Ecto neural progenitor cell (in vitro differentiated cells): ENCODE results near the gene GCN1.

Experiments
- DNase-seq: peaks from one replicate; pipeline ENCODE4 v3.0.0-alpha.2; 2018; ENCODE audit warnings: low spot score

The GCN1 gene

DNA sequence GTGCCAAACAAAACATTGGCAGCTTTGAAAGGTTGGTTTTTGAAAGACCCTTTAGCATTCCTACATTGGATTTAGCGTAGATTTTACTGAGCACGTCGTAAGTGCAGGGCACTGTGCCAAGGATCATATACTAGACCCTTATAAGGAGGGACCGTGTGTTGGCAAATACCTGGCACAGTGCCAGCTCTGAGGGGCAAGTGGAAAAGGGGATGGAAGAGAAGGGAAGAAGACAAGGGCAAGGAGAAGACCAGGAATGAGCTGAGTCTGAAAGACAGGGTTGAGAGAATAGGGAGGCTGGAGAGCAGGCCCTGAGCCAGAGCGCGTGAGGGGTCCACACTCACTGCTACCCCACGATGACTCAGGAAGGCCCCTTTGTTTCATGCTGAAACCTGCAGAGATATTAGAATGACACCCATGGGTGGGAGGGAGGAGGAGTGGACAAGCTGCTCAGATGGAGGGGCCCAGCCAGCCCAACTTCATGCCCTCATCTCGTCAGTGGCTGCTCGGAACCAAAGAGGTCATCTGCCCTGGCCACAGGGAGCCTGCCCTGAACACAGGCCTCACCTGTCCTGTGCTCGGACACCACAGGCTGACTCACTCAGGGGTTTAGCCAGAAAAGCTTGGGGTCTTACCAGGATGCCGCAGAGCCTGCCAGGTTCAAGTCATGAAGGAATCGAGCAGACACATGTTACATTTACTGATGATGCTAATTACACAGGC, 103.0 kb downstream of the GCN1 start:
- no peak for DNase-seq

DNA sequence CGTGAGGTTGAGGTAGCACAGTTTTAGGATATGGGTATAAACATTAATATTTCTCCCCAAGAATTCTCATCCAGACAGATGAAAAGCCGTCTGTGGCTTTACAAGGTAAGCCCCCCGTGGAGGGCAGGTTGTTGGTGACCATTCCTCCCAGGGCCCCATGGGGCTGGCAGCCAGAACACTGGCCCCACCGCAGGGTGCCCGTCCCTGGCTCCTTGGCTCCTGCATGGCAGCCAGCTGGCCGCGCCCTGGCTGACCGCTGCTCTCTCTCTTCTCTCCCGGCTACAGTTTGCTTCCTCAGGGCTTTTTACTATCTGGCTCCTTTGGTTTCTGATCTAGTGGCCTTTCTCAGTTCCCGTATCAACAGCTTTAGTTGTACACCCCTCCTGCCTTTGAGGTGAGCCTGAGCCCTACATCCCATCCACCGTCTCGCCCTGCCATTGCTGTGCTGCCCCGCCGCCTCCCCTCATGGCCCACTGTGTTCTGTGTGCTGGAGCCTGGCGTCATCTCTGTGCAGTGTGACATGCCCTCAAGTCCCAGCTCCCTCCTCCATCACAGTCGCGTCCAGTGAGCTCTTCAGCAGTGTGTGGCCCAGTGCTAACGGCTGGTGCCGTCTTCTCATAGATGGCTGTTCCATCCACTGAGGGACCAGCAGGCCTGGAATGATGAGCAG, 103.8 kb downstream of the GCN1 start:
- no peak for DNase-seq

DNA sequence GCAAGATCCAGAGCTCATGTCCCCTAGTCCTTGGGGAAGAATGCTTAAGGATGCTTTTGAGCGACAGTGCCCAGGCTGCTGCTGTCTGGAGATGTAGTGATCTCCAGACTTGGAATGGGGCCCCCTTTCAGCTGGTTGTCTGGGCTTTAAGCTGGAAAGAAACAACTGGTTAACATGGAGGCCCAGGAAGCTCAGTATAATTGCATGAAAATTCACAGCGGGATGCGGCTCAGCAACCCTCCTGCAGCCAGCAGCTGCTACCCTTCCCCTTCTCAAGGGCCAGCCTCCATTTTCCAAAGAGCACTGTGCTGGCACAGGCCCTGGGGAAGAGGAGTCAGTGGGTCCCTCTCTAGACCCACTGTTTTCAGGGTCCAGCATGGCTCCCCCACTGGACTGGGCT, 104.3 kb downstream of the GCN1 start:
- no peak for DNase-seq

DNA sequence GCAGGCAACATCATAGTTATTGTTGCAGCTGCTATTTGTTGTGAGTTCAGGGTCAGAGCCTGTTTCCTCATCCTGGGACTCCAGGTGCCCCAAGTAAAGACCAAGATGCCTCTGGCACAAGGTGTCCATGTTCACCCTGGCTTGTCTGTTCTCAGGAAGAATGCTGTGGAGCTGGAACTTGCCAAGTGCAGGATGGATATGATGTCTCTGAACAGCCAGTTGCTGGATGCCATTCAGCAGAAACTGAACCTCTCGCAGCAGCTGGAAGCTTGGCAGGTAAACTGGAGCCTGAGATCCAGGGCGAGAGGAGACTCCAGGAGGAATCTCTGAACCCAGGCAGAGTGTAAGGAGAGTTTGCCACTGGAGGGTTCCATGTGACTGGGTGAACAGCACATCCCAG, 104.7 kb downstream of the GCN1 start:
- DNase-seq: no peak

GRCh38 chr12:120089105-120089504, 105.4 kb downstream of the GCN1 start:
- DNase-seq: no peak

DNA sequence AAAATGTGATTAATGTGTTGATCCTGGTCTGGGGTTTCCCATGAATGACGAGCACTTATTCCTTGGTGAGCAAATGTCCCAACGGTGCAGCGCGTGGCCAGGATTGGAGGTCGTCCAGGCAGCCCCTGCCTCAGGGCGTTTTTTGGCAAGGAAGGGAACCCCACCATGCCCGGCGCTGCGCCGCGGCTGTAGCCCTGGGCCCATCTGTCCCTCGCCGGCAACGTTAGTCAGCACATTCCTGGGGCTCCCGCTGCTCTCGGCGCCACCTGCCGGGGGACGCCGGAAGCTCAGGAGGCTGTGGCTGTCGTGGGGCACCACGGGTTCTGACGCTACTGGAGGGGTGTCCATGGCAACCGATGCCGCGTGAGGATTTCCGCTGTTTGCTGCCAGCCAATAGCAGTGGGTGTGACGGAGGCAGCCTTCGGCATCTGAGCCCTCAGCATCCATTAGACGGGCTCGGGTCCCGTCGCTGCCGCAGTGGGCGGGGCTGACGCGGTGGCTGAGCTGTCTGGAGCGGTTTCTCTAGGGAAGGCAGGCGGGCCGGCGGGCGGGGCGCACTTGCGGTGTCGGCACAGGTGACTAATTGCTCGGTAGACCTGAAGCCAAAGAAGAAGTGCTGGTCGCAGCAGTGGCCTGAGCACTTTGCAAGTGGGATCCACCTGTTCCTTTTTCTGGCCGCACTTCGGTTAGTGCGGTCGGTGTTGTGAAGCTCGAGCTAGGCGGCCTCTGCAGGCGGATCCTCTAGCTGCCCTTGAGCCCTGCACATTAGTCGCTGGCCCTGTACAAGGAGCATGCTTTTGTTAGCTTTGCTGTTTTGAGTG, 107.5 kb downstream of the GCN1 start:
- DNase-seq: peak; percentile 100

GRCh38 chr12:120085920-120086645, 108.4 kb downstream of the GCN1 start:
- DNase-seq: no peak

DNA sequence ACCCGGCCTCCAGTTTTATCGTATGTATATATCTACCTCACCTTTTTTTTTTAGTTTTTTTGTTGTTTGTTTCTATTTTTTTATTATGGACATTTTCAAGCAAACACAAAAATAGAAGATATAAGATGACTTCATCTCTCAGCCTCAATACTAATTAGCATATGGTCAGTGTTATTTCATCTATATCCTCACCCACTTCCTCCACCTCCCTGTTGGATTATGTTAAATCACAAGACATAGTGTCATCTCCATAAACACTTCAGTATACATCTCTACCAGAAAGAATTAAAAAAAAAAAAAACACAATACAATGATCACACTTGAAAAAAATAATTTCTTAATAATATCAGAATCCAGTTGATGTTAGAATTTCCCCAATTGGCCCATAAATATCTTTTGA, 112.9 kb downstream of the GCN1 start:
- no peak for DNase-seq

DNA sequence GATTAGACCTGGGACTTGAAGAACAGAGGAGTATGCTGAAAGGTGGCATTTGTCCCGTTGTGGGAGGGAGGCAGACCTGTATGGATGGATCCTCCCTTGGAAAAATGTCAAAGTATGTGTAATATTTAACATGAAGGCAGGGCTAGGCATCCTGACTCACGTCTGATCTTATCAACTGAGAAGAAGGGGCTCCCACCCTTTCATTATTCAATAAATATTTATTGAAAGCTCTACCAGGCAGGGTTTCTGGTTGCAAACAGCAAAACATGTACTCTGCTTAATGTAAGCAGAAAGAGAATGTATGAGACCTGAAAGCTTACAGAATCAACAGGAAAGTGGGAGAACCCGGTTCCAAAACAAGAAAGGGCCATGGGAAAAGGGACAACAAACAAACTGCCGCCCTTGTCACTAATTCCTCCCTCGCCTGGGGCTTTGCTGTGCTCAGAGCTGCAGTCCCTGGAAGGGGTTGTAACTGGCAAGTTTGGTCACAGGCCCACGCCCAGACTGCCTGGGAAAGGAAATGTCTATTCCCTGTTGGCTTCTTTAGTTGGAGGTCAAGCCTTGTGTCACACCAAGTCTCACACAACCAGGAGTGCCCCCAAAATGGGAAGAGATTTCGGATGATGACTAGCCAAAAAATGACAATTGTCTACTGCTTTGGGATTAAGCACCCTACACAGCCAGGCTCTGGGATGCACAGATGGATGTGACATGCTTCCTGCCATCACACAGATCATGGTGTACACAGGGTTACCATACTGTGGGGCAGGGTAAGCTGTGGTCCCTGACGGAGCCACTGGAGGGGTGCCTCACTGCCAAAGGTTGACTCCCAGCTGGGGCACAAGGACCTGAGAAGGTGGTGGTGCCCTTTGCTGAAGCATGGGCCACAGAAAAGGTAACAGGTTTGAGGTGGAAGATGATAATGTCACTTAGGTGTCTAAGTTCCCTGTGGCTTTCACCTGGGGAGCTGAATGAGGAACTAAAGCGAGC, 114.8 kb downstream of the GCN1 start:
- no peak for DNase-seq

DNA sequence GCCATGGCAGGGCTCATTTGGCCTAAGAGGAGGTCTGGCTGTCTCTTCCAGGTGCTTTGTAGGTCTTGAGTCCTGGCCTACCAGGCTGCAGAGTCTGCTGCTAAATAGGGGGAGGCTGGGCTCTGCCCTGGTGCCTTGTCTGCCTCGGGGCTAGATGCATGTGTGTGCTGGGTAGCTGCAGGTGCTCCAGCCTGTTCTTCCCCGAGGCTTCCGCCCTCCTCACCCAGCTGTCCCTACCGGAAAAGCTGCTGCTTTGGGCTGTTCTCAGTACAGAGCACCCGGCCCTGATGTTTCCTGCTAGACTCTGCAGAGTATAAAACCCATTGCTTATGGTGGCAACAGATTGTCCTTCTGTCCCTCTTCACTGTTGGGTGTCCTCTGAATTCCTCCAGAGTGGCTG, 115.6 kb downstream of the GCN1 start:
- DNase-seq: no peak

DNA sequence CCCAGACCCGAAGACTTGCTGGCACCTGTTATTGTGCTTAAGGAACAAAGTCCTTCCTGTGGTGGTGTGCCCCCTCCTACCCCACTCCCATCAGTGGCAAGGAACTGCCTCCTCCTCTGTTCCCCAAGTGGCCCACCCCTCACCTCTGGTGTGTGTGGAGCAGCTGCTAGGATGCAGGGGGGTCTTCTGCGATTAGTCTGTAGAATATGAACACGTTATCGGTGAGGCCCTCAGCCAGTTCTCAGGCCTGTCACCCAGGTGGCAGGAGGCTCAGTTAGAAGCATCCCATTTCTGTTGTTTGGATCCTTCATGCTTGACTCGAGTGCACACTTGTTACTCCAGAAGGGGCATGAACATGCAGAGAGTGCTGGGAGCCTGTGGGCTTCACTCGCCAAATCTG, 117.3 kb downstream of the GCN1 start:
- no peak for DNase-seq
